ENCODE results near the gene YEATS2. TPM values are rescaled to one million over a fixed set of nuclear protein-coding genes. Genes with fewer than 3 reads are reported as not detected.

YEATS2 gene
- polyA plus RNA-seq, 1 experiment, result 38.3 TPM

DNA sequence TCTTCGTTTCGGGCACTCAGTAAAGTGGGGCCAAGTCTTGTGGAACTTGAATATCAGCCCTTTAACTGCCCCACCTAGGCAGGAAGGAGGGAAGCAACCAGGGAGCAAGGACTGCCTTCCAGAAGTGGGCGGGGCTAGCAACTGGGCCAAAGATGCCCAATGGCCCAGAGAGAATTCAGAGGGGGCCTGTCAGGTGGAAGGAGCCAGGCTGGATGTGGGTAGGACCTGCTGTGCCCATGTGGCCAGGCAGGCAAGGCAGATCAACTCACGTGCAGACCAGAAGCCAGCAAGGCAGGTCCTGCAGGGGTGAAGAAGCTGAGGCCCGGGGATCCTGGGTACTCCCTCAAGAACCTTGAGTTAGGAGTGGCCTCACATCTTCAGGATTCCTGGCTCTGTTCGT, 122.2 kb downstream of the YEATS2 start:
- no peak overlapping the region for H3K27ac ChIP-seq (ENCODE audit: low read depth, low read length)
- no peaks in the 10 kb centered on the region; the same call in 1 of the 2 replicates for H3K9me3 ChIP-seq (ENCODE audit: control insufficient read depth, insufficient read depth, low read length)
- POLR2A ChIA-PET, result no interaction called here
- no peaks in the 10 kb centered on the region for H3K27me3 ChIP-seq (ENCODE audit: control insufficient read depth, insufficient read depth, low read length)
- TF ChIP-seq, protein P1, sequence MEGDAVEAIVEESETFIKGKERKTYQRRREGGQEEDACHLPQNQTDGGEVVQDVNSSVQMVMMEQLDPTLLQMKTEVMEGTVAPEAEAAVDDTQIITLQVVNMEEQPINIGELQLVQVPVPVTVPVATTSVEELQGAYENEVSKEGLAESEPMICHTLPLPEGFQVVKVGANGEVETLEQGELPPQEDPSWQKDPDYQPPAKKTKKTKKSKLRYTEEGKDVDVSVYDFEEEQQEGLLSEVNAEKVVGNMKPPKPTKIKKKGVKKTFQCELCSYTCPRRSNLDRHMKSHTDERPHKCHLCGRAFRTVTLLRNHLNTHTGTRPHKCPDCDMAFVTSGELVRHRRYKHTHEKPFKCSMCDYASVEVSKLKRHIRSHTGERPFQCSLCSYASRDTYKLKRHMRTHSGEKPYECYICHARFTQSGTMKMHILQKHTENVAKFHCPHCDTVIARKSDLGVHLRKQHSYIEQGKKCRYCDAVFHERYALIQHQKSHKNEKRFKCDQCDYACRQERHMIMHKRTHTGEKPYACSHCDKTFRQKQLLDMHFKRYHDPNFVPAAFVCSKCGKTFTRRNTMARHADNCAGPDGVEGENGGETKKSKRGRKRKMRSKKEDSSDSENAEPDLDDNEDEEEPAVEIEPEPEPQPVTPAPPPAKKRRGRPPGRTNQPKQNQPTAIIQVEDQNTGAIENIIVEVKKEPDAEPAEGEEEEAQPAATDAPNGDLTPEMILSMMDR (IDR thresholded peaks at IDR 0.05; ENCODE audit: low read depth, low read length), result no peak
- no peak for DNase-seq (ENCODE audit: low read depth, low spot score)
- CTCF ChIA-PET, result no interaction called here
- H3K4me3 ChIP-seq (ENCODE audit: low read depth, low read length), result no peak overlapping the region

DNA sequence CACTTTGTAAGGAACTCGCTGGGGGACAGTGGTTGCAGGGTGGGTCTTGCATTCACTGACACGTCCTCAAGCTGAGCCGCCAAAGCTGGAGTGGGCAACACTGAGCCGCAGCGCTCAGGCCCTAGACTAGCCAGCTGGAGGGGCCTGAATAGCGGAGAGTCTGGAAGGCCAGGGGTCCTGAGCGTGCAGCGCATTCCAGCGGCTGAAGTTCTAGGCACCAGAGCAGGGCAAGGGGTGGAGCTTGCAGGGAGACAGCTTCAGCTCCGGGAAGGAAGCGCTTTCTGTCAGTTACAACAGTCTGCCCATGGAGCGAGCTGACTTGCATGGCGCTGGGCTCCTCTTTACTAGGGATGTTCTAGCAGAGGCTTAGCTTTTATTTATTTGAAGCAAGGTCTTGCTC, 125.0 kb downstream of the YEATS2 start:
- no peak for DNase-seq (ENCODE audit: low read depth, low spot score)
- H3K9me3 ChIP-seq (ENCODE audit: control insufficient read depth, insufficient read depth, low read length), result no peaks in the 10 kb centered on the region
- no peaks in the 10 kb centered on the region for H3K27me3 ChIP-seq (ENCODE audit: control insufficient read depth, insufficient read depth, low read length)
- ChIA-PET CTCF (interaction anchor here (0.9 kb wide), 1 partner anchor 62 kb away, joined by 3 read pairs; the partner anchor contains the start of gene PARL), POLR2A (no interaction called here)
- TF ChIP-seq, protein P1 (IDR thresholded peaks at IDR 0.05; ENCODE audit: low read depth, low read length), result no peak
- no peak overlapping the region for H3K27ac ChIP-seq (ENCODE audit: low read depth, low read length)
- no peak overlapping the region for H3K4me3 ChIP-seq (ENCODE audit: low read depth, low read length)

DNA sequence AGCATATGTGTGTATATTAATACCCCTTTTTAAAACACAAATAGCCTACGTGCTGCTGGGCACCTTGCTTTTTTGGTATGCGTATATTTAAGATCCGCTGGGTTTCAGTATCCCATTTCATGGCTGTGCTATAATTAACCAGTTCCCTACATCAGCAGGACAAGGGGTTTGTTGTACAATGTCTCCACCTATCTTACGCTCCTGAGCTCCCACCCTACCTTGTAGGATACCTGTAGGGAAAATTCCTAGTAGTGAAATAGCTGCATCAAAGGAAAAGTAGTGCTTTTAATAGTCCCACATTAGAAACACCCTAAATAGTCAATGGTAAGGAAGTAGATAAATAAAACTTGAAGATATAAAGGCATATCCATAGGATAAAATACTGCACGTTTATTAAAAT, 126.4 kb downstream of the YEATS2 start:
- TF ChIP-seq, protein P1 (IDR thresholded peaks at IDR 0.05; ENCODE audit: low read depth, low read length), result no peak
- Histone ChIP-seq H3K9me3 (ENCODE audit: control insufficient read depth, insufficient read depth, low read length) (no peaks in the 10 kb centered on the region), H3K4me3 (ENCODE audit: low read depth, low read length) (no peak overlapping the region), H3K27me3 (ENCODE audit: control insufficient read depth, insufficient read depth, low read length) (no peaks in the 10 kb centered on the region), H3K27ac (ENCODE audit: low read depth, low read length) (no peak overlapping the region)
- CTCF ChIA-PET, result interaction anchor here (3.1 kb wide), 1 partner anchor 61 kb away, joined by 12 read pairs; the partner anchor contains the start of gene PARL
- POLR2A ChIA-PET, result no interaction called here
- no peak for DNase-seq (ENCODE audit: low read depth, low spot score)

DNA sequence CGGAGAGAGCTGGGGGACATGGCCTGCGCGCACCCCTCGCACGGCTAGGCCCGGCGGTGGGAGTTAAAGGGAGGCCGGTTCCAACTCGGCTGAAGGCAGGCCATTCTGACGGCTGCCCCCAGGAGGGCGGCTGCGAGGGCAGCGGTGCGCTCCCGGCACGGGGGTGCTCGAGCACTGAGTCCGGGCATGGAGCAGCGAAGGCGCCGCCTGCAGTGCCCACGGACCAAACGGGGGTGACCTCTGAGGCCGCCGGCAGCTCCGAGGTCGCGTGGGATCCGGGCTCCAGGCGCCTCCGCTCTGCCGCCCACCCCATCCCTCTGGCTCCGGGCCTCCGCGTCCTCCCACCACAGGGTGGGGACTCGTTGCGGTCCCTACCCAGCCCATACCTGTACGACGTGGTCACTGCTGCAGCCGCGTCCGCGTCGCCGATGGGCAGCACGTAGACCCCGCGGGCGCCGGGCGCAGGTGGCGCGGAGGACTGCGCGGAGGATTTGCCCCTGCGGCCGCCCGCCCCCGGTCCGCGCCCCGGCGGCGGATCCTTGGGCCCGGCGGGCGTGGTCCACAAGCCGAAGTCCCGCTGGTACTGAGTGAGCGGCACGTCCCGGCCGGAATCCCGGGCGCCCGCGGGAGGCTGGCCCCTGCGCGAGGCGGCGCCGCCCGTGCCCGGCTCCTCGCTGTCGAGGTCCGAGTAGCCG, 127.3 kb downstream of the YEATS2 start:
- no peak overlapping the region for H3K27ac ChIP-seq (ENCODE audit: low read depth, low read length)
- H3K27me3 ChIP-seq (ENCODE audit: control insufficient read depth, insufficient read depth, low read length), result no peaks in the 10 kb centered on the region
- peak overlapping the region; percentile 75 for H3K4me3 ChIP-seq (ENCODE audit: low read depth, low read length)
- no peak for DNase-seq (ENCODE audit: low read depth, low spot score)
- TF ChIP-seq, protein P1 (IDR thresholded peaks at IDR 0.05; ENCODE audit: low read depth, low read length), result no peak
- no peaks in the 10 kb centered on the region for H3K9me3 ChIP-seq (ENCODE audit: control insufficient read depth, insufficient read depth, low read length)
- CTCF ChIA-PET, result interaction anchor here (0.8 to 3.1 kb wide), 6 partner anchors 10 to 162 kb away, joined by 3 to 12 read pairs (median 4); partner anchors contain the start of gene PARL
- POLR2A ChIA-PET, result interaction anchor here (0.6 to 1.7 kb wide), 3 partner anchors 10 to 891 kb away, joined by 3 to 7 read pairs (median 3); partner anchors contain the start of gene PARL

GRCh38 chr3:183825456-183826161, 128.0 kb downstream of the YEATS2 start, which contains the start of gene MAP6D1:
Gene MAP6D1, minus strand, starts transcription at chr3:183825577. Its CDS starts 30 bp downstream, at chr3:183825547.
- TF ChIP-seq, protein P1 (IDR thresholded peaks at IDR 0.05; ENCODE audit: low read depth, low read length), result peak; percentile 52
- H3K27me3 ChIP-seq (ENCODE audit: control insufficient read depth, insufficient read depth, low read length), result no peaks in the 10 kb centered on the region
- peak within 1 kb of the TSS; percentile 75 for H3K4me3 ChIP-seq (ENCODE audit: low read depth, low read length)
- ChIA-PET CTCF (interaction anchor here (0.6 to 3.1 kb wide), 8 partner anchors 9 to 1503 kb away, joined by 3 to 12 read pairs (median 4); partner anchors contain the start of gene PARL), POLR2A (interaction anchor here (1.7 kb wide), 1 partner anchor 59 kb away, joined by 7 read pairs; the partner anchor contains the start of gene PARL)
- H3K27ac ChIP-seq (ENCODE audit: low read depth, low read length), result no peak within 1 kb of the TSS
- no peaks in the 10 kb centered on the region for H3K9me3 ChIP-seq (ENCODE audit: control insufficient read depth, insufficient read depth, low read length)
- DNase-seq (ENCODE audit: low read depth, low spot score), result no peak

All from AG04450 (cell line).